Muscle layer of duodenum (tissue), 2 donors: ENCODE data around the gene RAD51B.
A peak's percentile ranks its signal among the peaks of the same experiment; 100 is the strongest.

Experiments used
- H3K27ac ChIP-seq: one replicate; pipeline ENCODE4 v1.7.0; 2013; ENCODE audit warnings: mild to moderate bottlenecking, low read length
- H3K27me3 ChIP-seq: one replicate; pipeline ENCODE4 v1.7.0; 2013; ENCODE audit warnings: low read depth, mild to moderate bottlenecking, control low read depth, low read length
- H3K36me3 ChIP-seq, 2 donors: one replicate each; pipeline ENCODE4 v1.7.0; 2013; ENCODE audit warnings: low read length in 2 of 2, control low read depth in 1 of 2, mild to moderate bottlenecking in 1 of 2; ENCODE audit not compliant: insufficient read depth in 2 of 2, control insufficient read depth in 1 of 2
- H3K4me1 ChIP-seq, 2 donors: one replicate each; pipeline ENCODE4 v1.7.0; 2013; ENCODE audit warnings: low read length in 2 of 2, mild to moderate bottlenecking in 2 of 2, control low read depth in 1 of 2, moderate library complexity in 1 of 2; ENCODE audit not compliant: insufficient read depth in 2 of 2, control insufficient read depth in 1 of 2
- H3K4me3 ChIP-seq, 2 donors: one replicate each; pipeline ENCODE4 v1.7.0; 2013; ENCODE audit warnings: low read length in 2 of 2, low read depth in 1 of 2, mild to moderate bottlenecking in 1 of 2
- H3K9me3 ChIP-seq, 2 donors: one replicate each; pipeline ENCODE4 v1.7.0; 2013; ENCODE audit warnings: low read length in 2 of 2, control low read depth in 1 of 2, mild to moderate bottlenecking in 1 of 2; ENCODE audit not compliant: control insufficient read depth in 1 of 2
- donor health status: healthy.

The RAD51B gene

DNA sequence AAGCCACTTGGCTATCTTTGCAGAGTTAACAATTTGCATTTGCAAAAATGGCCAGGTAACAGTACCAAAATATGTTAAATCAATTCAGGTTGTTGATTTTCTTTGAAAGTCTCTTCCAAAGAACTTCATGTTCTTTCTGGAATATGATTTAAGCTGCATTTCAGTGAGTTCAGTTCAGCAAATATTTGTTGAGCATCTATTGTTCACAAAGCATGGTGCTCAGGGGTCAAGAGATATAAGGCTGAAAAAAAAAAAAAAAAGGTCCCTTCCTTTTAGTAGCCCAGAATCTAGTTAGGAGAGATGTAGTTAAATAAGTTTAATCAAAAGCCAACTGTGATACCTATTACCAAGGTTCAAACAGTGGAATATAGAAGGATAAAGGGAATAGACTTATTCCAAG lies 656.2 kb downstream of the RAD51B start:
- H3K9me3 ChIP-seq, result no peaks in the 10 kb centered on the region
- H3K27ac ChIP-seq, result no peak overlapping the region
- H3K4me1 ChIP-seq, result peaks cover 10 to 14% of the 10 kb centered on the region in 2 donors
- no peaks in the 10 kb centered on the region for H3K27me3 ChIP-seq
- H3K36me3 ChIP-seq, result no peaks in the 10 kb centered on the region
- no peak overlapping the region for H3K4me3 ChIP-seq

- Histone ChIP-seq H3K36me3 (no peaks in the 10 kb centered on the region), H3K27me3 (no peaks in the 10 kb centered on the region), H3K4me1 (peaks cover 10 to 14% of the 10 kb centered on the region in 2 donors)
Measured at GRCh38 chr14:68476212-68477109, 656.9 kb downstream of the RAD51B start.

DNA sequence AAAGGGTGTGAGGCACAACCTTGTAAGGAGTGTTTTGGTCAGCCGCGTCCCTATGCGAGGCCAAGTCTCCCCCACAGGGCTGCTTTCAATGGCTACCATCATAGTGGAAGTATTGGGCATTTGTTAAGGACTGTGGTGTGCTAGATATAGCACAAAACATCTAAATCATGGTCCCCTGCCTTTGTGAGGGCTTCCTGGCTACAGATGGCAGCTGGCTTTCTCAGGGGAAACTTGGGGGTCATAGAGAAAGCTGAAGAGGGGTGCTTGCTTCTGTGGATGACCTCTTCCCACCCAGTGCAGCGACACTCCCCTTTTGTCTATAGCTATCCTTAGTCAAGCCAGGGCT lies 657.5 kb downstream of the RAD51B start:
- no peaks in the 10 kb centered on the region for H3K27me3 ChIP-seq
- peak overlapping the region; percentile 82 for H3K27ac ChIP-seq
- H3K4me1 ChIP-seq, result peaks cover 10 to 14% of the 10 kb centered on the region in 2 donors
- no peak overlapping the region for H3K4me3 ChIP-seq
- H3K9me3 ChIP-seq, result no peaks in the 10 kb centered on the region
- no peaks in the 10 kb centered on the region for H3K36me3 ChIP-seq

More at GRCh38 chr14:68476212-68477109, 656.9 kb downstream of the RAD51B start:
- no peak overlapping the region for H3K4me3 ChIP-seq
- H3K27ac ChIP-seq, result peak overlapping the region; percentile 82
- no peaks in the 10 kb centered on the region for H3K9me3 ChIP-seq

- Histone ChIP-seq H3K9me3 (no peaks in the 10 kb centered on the region), H3K27ac (peak overlapping the region; percentile 82), H3K27me3 (no peaks in the 10 kb centered on the region), H3K4me3 (no peak overlapping the region), H3K36me3 (no peaks in the 10 kb centered on the region), H3K4me1 (peaks cover 12 to 14% of the 10 kb centered on the region in 2 donors)
Measured at GRCh38 chr14:68477461-68478085, 658.0 kb downstream of the RAD51B start.

GRCh38 chr14:68479247-68479646 lies 659.7 kb downstream of the RAD51B start:
- Histone ChIP-seq H3K9me3 (no peaks in the 10 kb centered on the region), H3K4me1 (peaks cover 21 to 25% of the 10 kb centered on the region in 2 donors), H3K4me3 (no peak overlapping the region), H3K27ac (no peak overlapping the region), H3K27me3 (no peaks in the 10 kb centered on the region), H3K36me3 (no peaks in the 10 kb centered on the region)

DNA sequence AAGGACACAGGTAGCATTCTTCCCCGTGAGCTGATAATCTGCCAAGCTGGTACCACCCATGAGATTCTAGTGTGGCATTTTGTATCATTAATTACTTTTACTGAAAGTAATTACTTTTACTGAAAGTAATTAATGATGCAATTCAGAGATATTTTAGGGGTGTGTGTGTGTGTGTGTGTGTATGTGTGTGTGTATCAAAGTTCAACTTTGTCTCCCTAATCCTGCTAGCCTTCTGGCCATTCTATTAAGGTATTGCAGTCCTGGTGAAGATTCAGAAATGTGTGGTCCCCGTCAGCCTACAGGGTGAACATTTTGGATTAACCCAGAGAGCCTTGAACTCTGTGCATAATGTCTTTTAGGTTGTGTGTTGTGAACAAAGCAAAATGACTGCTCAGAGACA lies 662.4 kb downstream of the RAD51B start:
- Histone ChIP-seq H3K27ac (no peak overlapping the region), H3K4me3 (no peak overlapping the region), H3K36me3 (no peaks in the 10 kb centered on the region), H3K4me1 (peaks cover 20 to 28% of the 10 kb centered on the region in 2 donors), H3K27me3 (no peaks in the 10 kb centered on the region), H3K9me3 (no peaks in the 10 kb centered on the region)

GRCh38 chr14:68482772-68483395 lies 663.3 kb downstream of the RAD51B start:
- H3K4me1 ChIP-seq, result peaks cover 11 to 23% of the 10 kb centered on the region in 2 donors
- H3K36me3 ChIP-seq, result no peaks in the 10 kb centered on the region

GRCh38 chr14:68486033-68486732 lies 666.6 kb downstream of the RAD51B start:
- H3K36me3 ChIP-seq, result no peaks in the 10 kb centered on the region
- H3K27ac ChIP-seq, result no peak overlapping the region
- H3K9me3 ChIP-seq, result no peaks in the 10 kb centered on the region
- no peak overlapping the region for H3K4me3 ChIP-seq
- peaks cover 7 to 23% of the 10 kb centered on the region in 2 donors for H3K4me1 ChIP-seq
- H3K27me3 ChIP-seq, result no peaks in the 10 kb centered on the region

More at GRCh38 chr14:68482772-68483395, 663.3 kb downstream of the RAD51B start:
- no peaks in the 10 kb centered on the region for H3K9me3 ChIP-seq
- H3K4me3 ChIP-seq, result no peak overlapping the region
- no peaks in the 10 kb centered on the region for H3K27me3 ChIP-seq
- H3K27ac ChIP-seq, result no peak overlapping the region

DNA sequence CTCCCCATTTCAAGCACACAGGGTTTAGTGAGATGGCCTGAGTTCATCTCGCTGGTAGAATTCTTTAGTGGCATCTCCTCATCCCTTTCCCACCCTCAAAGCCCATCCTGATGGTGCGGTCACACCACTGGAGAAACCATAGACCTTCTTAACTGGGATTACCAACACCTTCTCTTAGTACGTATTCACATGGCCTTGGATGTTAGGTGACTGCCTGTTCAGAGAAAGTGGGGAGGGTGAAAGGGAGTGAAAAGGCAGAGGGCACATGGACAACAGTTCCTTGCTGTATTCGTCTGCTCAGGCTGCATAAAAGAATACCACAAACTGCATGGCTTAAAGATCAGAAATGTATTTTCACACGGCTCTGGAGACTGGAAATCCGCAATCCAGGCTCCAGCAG lies 667.2 kb downstream of the RAD51B start:
- Histone ChIP-seq H3K27ac (no peak overlapping the region), H3K4me3 (no peak overlapping the region), H3K36me3 (no peaks in the 10 kb centered on the region), H3K4me1 (peaks cover 7 to 23% of the 10 kb centered on the region in 2 donors), H3K27me3 (no peaks in the 10 kb centered on the region), H3K9me3 (no peaks in the 10 kb centered on the region)

- Histone ChIP-seq H3K4me3 (no peak overlapping the region), H3K9me3 (no peaks in the 10 kb centered on the region), H3K36me3 (no peaks in the 10 kb centered on the region), H3K4me1 (peaks cover 12 to 17% of the 10 kb centered on the region in 2 donors), H3K27me3 (no peaks in the 10 kb centered on the region), H3K27ac (no peak overlapping the region)
Measured at GRCh38 chr14:68487805-68488590, 668.4 kb downstream of the RAD51B start.
